HG03095 (cell line): ENCODE measurements around the gene RNF212.
"Not testable (repeated sequence)": the region's sequence is repeated elsewhere in the genome, so short reads cannot be mapped to it uniquely, and the experiment has no call there.

ENCODE experiments used
- ATAC-seq: cut with Tn5 transposase; IDR thresholded peaks from one replicate; pipeline ENCODE4 v1.9.1; 2021; ENCODE audit warnings: moderate library complexity; ENCODE audit not compliant: unreplicated experiment

Gene RNF212

GRCh38 chr4:1113311-1114009, at the start of gene RNF212:
TSS of gene RNF212 (minus strand) at chr4:1113564. CDS start at chr4:1113464, 100 bp downstream.
- ATAC-seq = no peak

GRCh38 chr4:1160351-1160750, 47.0 kb upstream of the RNF212 start:
- ATAC-seq = no peak

GRCh38 chr4:1156069-1156468, 42.7 kb upstream of the RNF212 start:
- no peak for ATAC-seq

GRCh38 chr4:1155314-1155713, 42.0 kb upstream of the RNF212 start:
- no peak for ATAC-seq

GRCh38 chr4:1154523-1155182, 41.3 kb upstream of the RNF212 start:
- no peak for ATAC-seq

- no peak for ATAC-seq
Measured at GRCh38 chr4:1154126-1154522, 40.8 kb upstream of the RNF212 start.

- ATAC-seq = no peak
Measured at GRCh38 chr4:1153567-1154090, 40.3 kb upstream of the RNF212 start.

GRCh38 chr4:1152290-1152689, 38.9 kb upstream of the RNF212 start:
- no peak for ATAC-seq

GRCh38 chr4:1151541-1151940, 38.2 kb upstream of the RNF212 start:
- ATAC-seq = no peak

- no peak for ATAC-seq
Measured at GRCh38 chr4:1150875-1151274, 37.5 kb upstream of the RNF212 start.

- ATAC-seq = no peak
Measured at GRCh38 chr4:1139860-1140259, 26.5 kb upstream of the RNF212 start.

- no peak for ATAC-seq
Measured at GRCh38 chr4:1137850-1138249, 24.5 kb upstream of the RNF212 start.

GRCh38 chr4:1137063-1137776, 23.9 kb upstream of the RNF212 start:
- ATAC-seq = no peak

GRCh38 chr4:1136048-1136447, 22.7 kb upstream of the RNF212 start:
- no peak for ATAC-seq

- ATAC-seq = no peak
Measured at GRCh38 chr4:1133033-1133432, 19.7 kb upstream of the RNF212 start.

- peak; percentile 74 for ATAC-seq
Measured at GRCh38 chr4:1130316-1131186, 17.2 kb upstream of the RNF212 start.

- ATAC-seq = no peak
Measured at GRCh38 chr4:1126506-1126905, 13.1 kb upstream of the RNF212 start.

- not testable (repeated sequence) for ATAC-seq
Measured at GRCh38 chr4:1125466-1125865, 12.1 kb upstream of the RNF212 start.

GRCh38 chr4:1124818-1125217, 11.5 kb upstream of the RNF212 start:
- ATAC-seq = no peak

- ATAC-seq = no peak
Measured at GRCh38 chr4:1122505-1122904, 9.1 kb upstream of the RNF212 start.

GRCh38 chr4:1116838-1117237, 3.5 kb upstream of the RNF212 start:
- ATAC-seq = no peak
